ENCODE results near the gene EMX2. TPM values are rescaled to one million over a fixed set of nuclear protein-coding genes. Genes with fewer than 3 reads are reported as not detected.

EMX2 gene
- total and polyA plus RNA-seq, 10 of the 15 experiments (the other 5 are each of a cell fraction or from before 2014, with no cell fraction given): 0.12 TPM; not detected in 9

DNA sequence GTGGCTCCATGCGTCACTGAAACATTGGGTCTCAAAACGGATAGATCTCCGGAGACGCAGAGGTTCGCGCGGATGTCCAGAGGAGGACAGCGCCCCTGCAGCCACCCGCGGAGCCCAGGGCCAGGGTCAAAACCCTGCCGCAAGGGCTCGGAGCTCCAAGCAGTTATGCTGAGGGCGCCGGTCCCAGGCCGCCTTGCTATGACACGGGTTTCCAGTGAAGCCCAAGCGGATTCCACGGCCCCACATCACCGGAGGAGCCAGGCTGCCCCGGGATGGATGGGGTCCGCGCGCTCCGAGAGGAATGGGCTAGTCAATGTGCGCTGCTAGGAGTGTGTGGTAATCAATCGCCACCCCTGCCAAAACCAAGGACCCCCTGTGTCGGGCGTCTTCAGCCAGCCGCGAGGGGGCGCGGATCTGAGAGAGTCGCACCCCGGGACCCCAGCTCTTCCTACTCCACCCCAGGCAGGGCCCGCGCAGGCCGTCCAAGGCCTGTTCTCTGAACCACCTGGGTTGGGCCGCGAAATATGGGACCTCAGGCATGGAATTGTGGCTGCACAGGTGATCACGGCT, 5.6 kb upstream of the EMX2 start:
- POLR2A ChIA-PET: no interaction called here
- CTCF ChIA-PET: interaction anchor here (0.9 to 3.2 kb wide), 8 partner anchors 39 to 704 kb away, joined by 3 to 31 read pairs (median 8); no protein-coding TSS in a partner anchor
- H3K4me3 ChIP-seq: no peak overlapping the region
- no peaks in the 10 kb centered on the region for H3K36me3 ChIP-seq (ENCODE audit: control insufficient read depth in 2 of 2, insufficient read depth in 2 of 2, low read length in 1 of 2)
- H3K27ac ChIP-seq (ENCODE audit: control insufficient read depth, insufficient read depth): no peak overlapping the region
- FAIRE-seq (no peak), ATAC-seq (no peak), DNase-seq (ENCODE audit: low read depth, low spot score) (no peak)
- SMC1A ChIA-PET (ENCODE audit: uncharacterized antibody, unreplicated experiment): interaction anchor here (1.2 to 3.5 kb wide), 4 partner anchors 23 to 704 kb away, joined by 3 to 23 read pairs (median 14); no protein-coding TSS in a partner anchor
- no peaks in the 10 kb centered on the region for H3K79me2 ChIP-seq (ENCODE audit: control insufficient read depth, insufficient read depth, low read length)
- H4K20me1 ChIP-seq (ENCODE audit: control insufficient read depth, insufficient read depth): no peaks in the 10 kb centered on the region
- 31% methylated on average over 39 of the region's 40 CpGs for WGBS (ENCODE audit: insufficient coverage, insufficient replicate concordance, low lambda C conversion rate, missing lambda C conversion rate)
- no peak overlapping the region for H3K4me2 ChIP-seq (ENCODE audit: control insufficient read depth, insufficient read depth)
- intact Hi-C loops (cut with micrococcal nuclease; ENCODE audit: unreplicated experiment) (loop anchor here (2.0 to 5.0 kb wide), 3 partner anchors 222 to 704 kb away; no protein-coding TSS in a partner anchor), in situ Hi-C loops (cut with MboI) (no loop called here)
- no peak overlapping the region for H2AFZ ChIP-seq (ENCODE audit: control insufficient read depth, low read depth, low read length)
- H3K4me1 ChIP-seq (ENCODE audit: control insufficient read depth, insufficient read depth, low read length): peaks cover 7% of the 10 kb centered on the region
- no TSS peak for BruUV-seq (replicated peaks)
- RAD21 ChIA-PET (ENCODE audit: unreplicated experiment): interaction anchor here (0.6 to 6.7 kb wide), 4 partner anchors 7 to 703 kb away, joined by 3 to 55 read pairs (median 4); no protein-coding TSS in a partner anchor
- no peak overlapping the region for H3K9ac ChIP-seq (ENCODE audit: control insufficient read depth, insufficient read depth, low read length)
- no peaks in the 10 kb centered on the region; the same call in 2 of the 3 replicates for H3K9me3 ChIP-seq (replicated peaks; ENCODE audit: control insufficient read depth, insufficient read depth, low read length)
- TF ChIP-seq STAT1 (conservative IDR thresholded peaks at IDR 0.05): no peak
- no peak for TF ChIP-seq ZNF622 (IDR thresholded peaks at IDR 0.05)
- no peak for TF ChIP-seq ZSCAN29 (IDR thresholded peaks at IDR 0.05)
- no peak for TF ChIP-seq RBBP5 (conservative IDR thresholded peaks at IDR 0.05)
- TF ChIP-seq, protein P1, sequence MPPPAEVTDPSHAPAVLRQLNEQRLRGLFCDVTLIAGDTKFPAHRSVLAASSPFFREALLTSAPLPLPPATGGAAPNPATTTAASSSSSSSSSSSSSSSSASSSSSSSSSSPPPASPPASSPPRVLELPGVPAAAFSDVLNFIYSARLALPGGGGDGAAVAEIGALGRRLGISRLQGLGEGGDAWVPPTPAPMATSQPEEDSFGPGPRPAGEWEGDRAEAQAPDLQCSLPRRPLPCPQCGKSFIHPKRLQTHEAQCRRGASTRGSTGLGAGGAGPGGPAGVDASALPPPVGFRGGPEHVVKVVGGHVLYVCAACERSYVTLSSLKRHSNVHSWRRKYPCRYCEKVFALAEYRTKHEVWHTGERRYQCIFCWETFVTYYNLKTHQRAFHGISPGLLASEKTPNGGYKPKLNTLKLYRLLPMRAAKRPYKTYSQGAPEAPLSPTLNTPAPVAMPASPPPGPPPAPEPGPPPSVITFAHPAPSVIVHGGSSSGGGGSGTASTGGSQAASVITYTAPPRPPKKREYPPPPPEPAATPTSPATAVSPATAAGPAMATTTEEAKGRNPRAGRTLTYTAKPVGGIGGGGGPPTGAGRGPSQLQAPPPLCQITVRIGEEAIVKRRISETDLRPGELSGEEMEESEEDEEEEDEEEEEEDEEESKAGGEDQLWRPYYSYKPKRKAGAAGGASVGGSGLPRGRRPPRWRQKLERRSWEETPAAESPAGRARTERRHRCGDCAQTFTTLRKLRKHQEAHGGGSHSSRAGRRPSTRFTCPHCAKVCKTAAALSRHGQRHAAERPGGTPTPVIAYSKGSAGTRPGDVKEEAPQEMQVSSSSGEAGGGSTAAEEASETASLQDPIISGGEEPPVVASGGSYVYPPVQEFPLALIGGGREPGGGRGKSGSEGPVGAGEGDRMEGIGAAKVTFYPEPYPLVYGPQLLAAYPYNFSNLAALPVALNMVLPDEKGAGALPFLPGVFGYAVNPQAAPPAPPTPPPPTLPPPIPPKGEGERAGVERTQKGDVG (CRISPR knock-in tag; IDR thresholded peaks at IDR 0.05): no peak
- TF ChIP-seq ASH2L (IDR thresholded peaks at IDR 0.05; ENCODE audit: borderline replicate concordance, low read depth): no peak
- TF ChIP-seq E2F4 (IDR thresholded peaks at IDR 0.05; ENCODE audit: low read depth, low read length): no peak
- TF ChIP-seq HDAC6 (IDR thresholded peaks at IDR 0.05; ENCODE audit: unreplicated experiment): no peak
- TF ChIP-seq YBX1 (IDR thresholded peaks at IDR 0.05): no peak
- TF ChIP-seq CEBPB (IDR thresholded peaks at IDR 0.05; ENCODE audit: borderline replicate concordance in 1 of 2, low read depth in 2 of 2, low read length in 2 of 2): no peak
- no peak for TF ChIP-seq TBL1XR1 (IDR thresholded peaks at IDR 0.05; ENCODE audit: low read depth, low read length)
- TF ChIP-seq SMC3 (IDR thresholded peaks at IDR 0.05; ENCODE audit: borderline replicate concordance, low read length): no peak
- no peak for TF ChIP-seq FOS (IDR thresholded peaks at IDR 0.05; ENCODE audit: borderline replicate concordance, extremely low read depth, insufficient read length)
- no peak for TF ChIP-seq HDGF (IDR thresholded peaks at IDR 0.05)
- H3K27me3 ChIP-seq (replicated peaks in 1 of 2; ENCODE audit: control insufficient read depth in 2 of 2, insufficient read depth in 2 of 2, low read length in 1 of 2): peaks cover 12 to 24% of the 10 kb centered on the region in 2 experiments

All from GM12878 (cell line).